Dedifferentiated amniotic fluid mesenchymal stem cell (primary cell): ENCODE data around the gene KISS1R.
"Not testable (repeated sequence)": the region's sequence is repeated elsewhere in the genome, so short reads cannot be mapped to it uniquely, and the experiment has no call there.

Experiments
- DNase-seq: peaks from one replicate; pipeline ENCODE4 v3.0.0-alpha.2; 2016; ENCODE audit errors: extremely low spot score

Gene KISS1R

GRCh38 chr19:917323-918151, at the start of gene KISS1R:
TSS of gene KISS1R (plus strand) at chr19:917333. CDS start at chr19:917503, 170 bp downstream.
- DNase-seq, result no peak

DNA sequence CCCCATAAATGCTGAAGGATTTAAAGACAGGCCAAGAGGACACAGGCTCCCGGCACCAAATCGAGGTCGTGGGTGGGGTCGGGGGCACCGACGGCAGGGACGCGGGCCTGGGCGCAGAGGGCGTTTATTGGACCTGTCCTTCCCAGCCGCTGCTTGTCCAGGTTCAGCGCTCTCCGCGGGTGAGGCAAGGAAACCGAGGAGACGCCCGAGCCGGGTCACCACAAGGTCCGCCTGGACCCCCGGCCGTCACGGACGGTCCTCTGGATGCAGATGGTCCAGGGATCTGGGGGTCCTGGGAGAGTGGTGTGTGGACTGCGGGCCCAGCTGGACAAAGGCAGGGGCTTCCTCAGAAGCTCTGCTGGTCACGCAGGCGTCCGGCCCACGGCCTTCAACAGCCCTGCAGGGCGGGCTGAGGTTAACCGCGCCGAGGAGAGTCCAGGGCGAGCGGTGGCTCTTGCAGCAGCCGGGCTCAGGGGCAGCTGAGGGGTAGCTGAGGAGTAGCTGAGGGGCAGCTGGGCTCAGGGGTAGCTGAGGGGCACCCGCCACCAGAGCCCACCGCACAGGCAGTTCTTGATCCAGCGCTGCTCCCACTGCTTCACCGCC, 49.2 kb upstream of the KISS1R start:
- DNase-seq, result no peak

GRCh38 chr19:868458-869244, 48.5 kb upstream of the KISS1R start:
- no peak for DNase-seq

DNA sequence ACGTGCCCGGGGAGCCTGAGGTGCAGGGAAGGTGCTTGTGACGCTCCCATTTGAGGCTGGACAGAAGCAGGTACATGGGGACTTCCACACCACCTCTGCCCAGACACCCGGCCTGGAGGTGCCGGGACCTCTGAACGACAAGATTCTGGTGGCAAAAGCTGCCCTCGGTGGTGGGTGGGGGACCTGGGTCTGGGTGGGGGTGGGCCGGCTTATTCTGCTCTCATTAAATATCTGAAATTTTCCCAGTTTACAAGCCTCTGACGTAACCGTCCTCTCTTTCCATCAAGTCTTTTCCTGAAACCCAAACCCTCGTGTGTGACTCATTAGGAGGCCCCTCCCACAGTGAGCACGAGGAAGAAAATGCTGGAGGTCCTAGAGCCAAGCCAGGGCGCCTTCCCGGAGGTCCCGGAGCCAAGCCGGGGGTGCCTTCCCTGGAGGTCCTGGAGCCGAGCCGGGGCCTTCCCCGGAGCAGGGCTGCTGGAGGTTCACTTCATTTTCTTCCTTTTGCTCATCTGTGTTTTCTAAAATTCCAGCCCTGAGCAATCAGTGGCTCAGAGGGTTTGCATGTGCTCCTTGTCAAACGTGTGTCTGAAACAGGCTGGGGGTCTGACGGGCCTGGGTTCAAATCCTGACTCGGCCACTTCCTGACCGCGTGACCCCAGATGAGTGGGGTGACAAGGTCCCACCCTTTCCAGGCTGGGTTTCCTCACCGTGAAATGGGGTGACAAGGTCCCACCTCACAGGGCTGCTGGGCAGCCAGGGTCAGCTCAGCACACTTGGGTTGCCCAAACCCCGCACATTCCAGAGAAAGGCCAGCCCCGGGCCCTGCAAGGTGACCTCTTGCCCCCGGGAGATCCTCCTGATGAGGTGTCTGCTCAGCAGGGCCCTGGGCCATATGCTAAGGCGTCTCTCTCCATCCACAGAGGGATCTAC, 47.6 kb upstream of the KISS1R start:
- peak; percentile 93 for DNase-seq

GRCh38 chr19:870314-870713, 46.8 kb upstream of the KISS1R start:
- DNase-seq, result no peak

DNA sequence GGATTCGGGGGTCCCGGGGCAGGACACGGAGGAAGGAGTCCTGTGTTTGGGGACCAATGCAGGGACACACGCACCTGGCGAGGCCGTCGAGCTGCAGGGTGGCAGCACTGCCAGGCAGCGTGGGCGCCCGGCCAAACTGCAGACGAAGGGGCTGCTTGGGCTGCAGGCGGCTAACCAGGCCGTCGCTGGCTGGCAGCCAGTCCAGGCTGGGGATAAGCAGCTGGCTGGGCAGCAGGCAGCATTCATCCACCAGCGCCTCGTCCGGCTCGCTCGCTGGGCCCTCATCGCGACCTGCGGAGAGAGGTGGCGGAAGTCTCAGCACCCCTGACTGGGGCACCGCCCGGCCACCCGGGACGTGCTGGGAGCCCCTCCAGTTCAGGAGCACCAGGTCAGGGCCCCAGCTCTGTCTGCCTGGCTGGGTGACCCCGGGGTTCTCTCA, 46.2 kb upstream of the KISS1R start:
- DNase-seq, result no peak

DNA sequence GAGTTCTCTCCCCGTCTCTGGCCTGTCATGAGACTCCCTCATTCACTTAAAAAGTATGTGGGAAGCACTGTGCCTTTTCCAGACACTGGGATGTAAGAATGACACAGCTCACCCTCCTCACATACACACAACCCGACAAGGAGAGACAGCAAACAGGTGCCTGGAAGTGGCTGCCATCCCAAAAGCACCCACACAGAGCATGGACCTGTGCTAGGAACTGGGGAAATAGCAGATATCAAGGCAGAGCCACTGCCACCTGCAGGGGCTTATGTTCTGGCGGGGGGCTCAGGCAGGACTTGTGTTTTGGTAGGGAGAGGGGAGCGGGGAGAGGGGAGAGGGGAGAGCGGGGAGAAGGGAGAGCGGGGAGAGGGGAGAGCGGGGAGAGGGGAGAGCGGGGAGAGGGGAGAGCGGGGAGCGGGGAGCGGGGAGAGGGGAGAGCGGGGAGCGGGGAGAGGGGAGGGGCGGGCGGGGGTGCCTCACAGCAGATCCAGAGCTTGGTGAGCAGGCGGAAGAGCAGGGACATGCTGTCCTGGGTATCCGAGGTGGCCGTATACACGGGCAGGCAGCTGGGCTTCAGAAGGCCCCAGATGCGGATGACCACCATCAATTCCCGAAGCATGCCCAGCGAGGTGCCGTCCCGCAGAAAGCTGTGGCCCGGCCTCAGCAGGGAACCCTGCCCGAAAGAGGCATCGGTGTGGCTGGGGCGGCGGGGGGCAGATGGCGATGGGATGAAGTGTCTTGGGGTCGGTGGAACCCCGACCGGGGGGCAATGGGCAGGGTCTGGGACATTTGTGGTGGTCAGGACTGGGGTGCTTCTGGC, 45.5 kb upstream of the KISS1R start:
- no peak for DNase-seq

GRCh38 chr19:872266-872951, 44.7 kb upstream of the KISS1R start:
- DNase-seq, result peak; percentile 24

GRCh38 chr19:873084-873483, 44.0 kb upstream of the KISS1R start:
- DNase-seq, result no peak

DNA sequence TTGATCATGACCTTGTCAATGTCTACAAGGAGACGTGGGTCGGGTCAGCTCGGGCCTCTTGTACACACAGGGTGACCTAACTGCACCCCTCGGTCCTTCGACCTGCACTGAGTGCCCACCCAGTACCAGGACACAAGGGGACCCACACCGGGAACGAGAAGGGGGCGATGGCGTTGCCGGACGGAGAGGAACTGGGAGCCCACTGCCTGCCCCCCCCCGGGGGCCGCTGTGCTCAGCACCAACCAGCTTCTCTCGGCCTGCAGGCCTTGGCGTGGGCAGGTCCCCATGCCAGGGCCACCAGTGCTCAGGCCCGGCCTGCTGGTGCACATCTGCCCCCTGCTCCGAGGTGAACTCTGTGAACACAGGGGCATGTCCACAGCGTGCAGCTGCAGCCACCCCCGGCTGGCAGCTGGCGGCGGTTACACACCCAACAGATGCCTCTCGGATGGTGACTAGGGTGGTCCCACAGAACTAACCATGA, 43.5 kb upstream of the KISS1R start:
- DNase-seq, result no peak

DNA sequence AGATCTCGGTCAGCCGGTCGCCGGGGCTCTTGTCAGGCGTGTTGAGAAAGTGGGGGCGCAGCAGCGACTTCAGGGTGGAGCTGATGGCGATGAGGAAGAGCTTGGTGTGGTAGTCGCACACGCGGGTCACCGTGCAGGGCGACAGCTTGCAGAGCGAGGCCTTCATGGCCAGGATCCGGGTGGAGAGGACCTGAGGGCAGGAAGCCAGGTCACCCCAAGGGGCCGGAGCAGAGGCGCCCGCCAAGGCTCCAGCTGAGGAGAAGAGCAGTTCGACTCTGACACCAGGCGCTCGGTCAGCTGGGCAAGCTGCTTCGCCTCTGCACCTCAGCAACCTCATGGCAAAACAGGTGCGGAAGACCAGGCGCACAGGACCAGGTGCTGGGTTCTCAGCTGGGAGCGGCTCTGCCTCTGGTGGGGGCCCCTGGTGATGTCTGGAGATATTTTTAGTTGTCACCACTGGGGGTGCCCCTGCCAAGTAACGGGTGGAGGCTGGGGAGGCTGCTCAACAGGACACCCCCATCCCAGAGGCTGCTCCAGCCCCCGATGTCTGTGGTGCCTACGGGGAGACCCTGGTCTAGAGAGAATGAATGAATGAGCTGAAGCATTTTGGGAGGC, 41.8 kb upstream of the KISS1R start:
- DNase-seq, result no peak

GRCh38 chr19:876089-876488, 41.0 kb upstream of the KISS1R start:
- no peak for DNase-seq

GRCh38 chr19:876780-877314, 40.3 kb upstream of the KISS1R start:
- DNase-seq, result no peak

DNA sequence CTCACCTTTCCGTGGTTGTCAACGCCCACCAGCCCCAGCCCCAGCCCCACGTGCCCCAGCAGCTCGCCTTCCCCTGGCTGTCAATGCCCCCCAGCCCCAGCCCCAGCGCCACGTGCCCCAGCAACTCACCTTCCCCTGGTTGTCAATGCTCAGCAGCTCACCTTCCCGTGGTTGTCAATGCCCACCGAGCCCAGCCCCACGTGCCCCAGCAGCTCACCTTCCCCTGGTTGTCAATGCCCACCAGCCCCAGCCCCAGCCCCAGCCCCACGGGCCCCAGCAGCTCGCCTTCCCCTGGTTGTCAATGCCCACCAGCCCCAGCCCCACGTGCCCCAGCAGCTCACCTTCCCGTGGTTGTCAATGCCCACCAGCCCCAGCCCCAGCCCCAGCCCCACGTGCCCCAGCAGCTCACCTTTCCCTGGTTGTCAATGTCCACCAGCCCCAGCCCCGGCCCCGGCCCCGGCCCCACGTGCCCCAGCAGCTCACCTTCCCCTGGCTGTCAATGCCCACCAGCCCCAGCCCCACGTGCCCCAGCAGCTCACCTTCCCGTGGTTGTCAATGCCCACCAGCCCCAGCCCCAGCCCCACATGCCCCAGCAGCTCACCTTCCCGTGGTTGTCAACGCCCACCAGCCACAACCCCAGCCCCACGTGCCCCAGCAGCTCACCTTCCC, 39.0 kb upstream of the KISS1R start:
- DNase-seq, result not testable (repeated sequence)

GRCh38 chr19:878751-879561, 38.2 kb upstream of the KISS1R start:
- not testable (repeated sequence) for DNase-seq

- no peak for DNase-seq
Measured at GRCh38 chr19:879711-880438, 37.3 kb upstream of the KISS1R start.
